K562 (cell line): ENCODE results near the gene RETREG2. TPM values are rescaled to one million over a fixed set of nuclear protein-coding genes. Genes with fewer than 3 reads are reported as not detected.
A peak's percentile ranks its signal among the peaks of the same experiment; 100 is the strongest.

ENCODE experiments used
- DEAF1 ChIP-seq: fragments of 450-650 bp; formaldehyde crosslinking; IDR thresholded peaks from 2 replicates; pipeline ENCODE4 v1.4.0; 2020; ENCODE audit warnings: mild to moderate bottlenecking, moderate library complexity
- JUND ChIP-seq, 2 experiments: IDR thresholded peaks; 2 replicates in 1 of 2; 3 replicates in 1 of 2; pipeline ENCODE4 v1.6.1; 2011; ENCODE audit warnings: borderline replicate concordance in 2 of 2, low read depth in 2 of 2, low read length in 2 of 2, improper control_type of control experiment in 1 of 2, missing biosample characterization in 1 of 2, missing genetic modification characterization in 1 of 2, missing genetic modification reagents in 1 of 2
- NR4A1 ChIP-seq, 2 experiments: fragments of 250-450 bp in 1 of 2; fragments of 450-650 bp in 1 of 2; sonication (Bioruptor Pico) in 1 of 2; IDR thresholded peaks; 2 replicates each; pipeline versions ENCODE4 v1.4.0 to v1.6.1; 2016 to 2020; ENCODE audit warnings: mild to moderate bottlenecking in 2 of 2, missing compliant biosample characterization in 1 of 2, missing genetic modification characterization in 1 of 2, moderate library complexity in 1 of 2
- REST ChIP-seq, 2 experiments: fragments of 450-650 bp; formaldehyde crosslinking in 1 of 2; IDR thresholded peaks; 2 replicates each; pipeline versions ENCODE4 v1.4.0 to v1.6.1; 2014 to 2020; ENCODE audit warnings: mild to moderate bottlenecking in 2 of 2, borderline replicate concordance in 1 of 2, low read depth in 1 of 2
- SMAD2 ChIP-seq: fragments of 150-350 bp; IDR thresholded peaks from 2 replicates; pipeline ENCODE4 v1.6.1; 2014; ENCODE audit warnings: low read depth, mild to moderate bottlenecking, low read length
- SMC3 ChIP-seq: conservative IDR thresholded peaks from 2 replicates; pipeline ENCODE4 v1.6.1; 2011; ENCODE audit warnings: low read depth, low read length, improper control_type of control experiment; ENCODE audit not compliant: insufficient read depth
- ZNF395 ChIP-seq: fragments of 200-800 bp; sonication (Bioruptor generic); IDR thresholded peaks from 2 replicates; pipeline ENCODE4 v1.6.1; 2017; ENCODE audit warnings: missing genetic modification characterization, missing compliant biosample characterization
- ZNF507 ChIP-seq: conservative IDR thresholded peaks from 2 replicates; pipeline ENCODE4 v1.6.1; 2017; ENCODE audit warnings: missing genetic modification characterization, missing compliant biosample characterization
- ZNF518B ChIP-seq: fragments of 250-450 bp; sonication (Bioruptor Pico); IDR thresholded peaks from 2 replicates; pipeline ENCODE4 v1.5.0; 2021; ENCODE audit warnings: mild to moderate bottlenecking, moderate library complexity
- polyA plus RNA-seq, 8 experiments: library from polyadenylated mRNA; depleted of rRNA in 4 of 8; stranded (reverse) in 5 of 8; unstranded in 3 of 8; fragments of >200 nt; fragmentation: Nextera tagmentation in 2 of 8; fragmentation: Illumina TruSeq in 1 of 8; extraction: Ambion mirVana in 2 of 8; extraction: Trizol in 1 of 8; gene quantifications; 2 replicates each; pipeline versions ENCODE4 v1.2.1 to v1.2.3, GENCODE V29; 2011 to 2014; ENCODE audit warnings: inconsistent platforms in 1 of 8, missing spikeins in 1 of 8
- total RNA-seq, 7 experiments: library from RNA; depleted of rRNA in 6 of 7; stranded (reverse); fragments of >200 nt in 6 of 7; fragmentation: Illumina TruSeq in 2 of 7; extraction: Trizol in 2 of 7; gene quantifications; 2 replicates each; pipeline versions ENCODE4 v1.2.1 to v1.2.3, GENCODE V29; 2011 to 2021; ENCODE audit warnings: low replicate concordance in 1 of 7

RETREG2 gene
- total and polyA plus RNA-seq, 9 of the 15 experiments (the other 6 are each of a cell fraction or from before 2014, with no cell fraction given) = 4.9 to 40.1 (median 19.2) TPM

- TF ChIP-seq ZNF518B (no peak), DEAF1 (CRISPR knock-in tag) (peak; percentile 53), ZNF507 (tag) (no peak), REST (IDR thresholded peaks at IDR 0.05; ENCODE audit: borderline replicate concordance) (peak; percentile 80), REST (CRISPR knock-in tag; IDR thresholded peaks at IDR 0.05; ENCODE audit: low read depth) (no peak), NR4A1 (CRISPR knock-in tag; IDR thresholded peaks at IDR 0.05) (no peak), NR4A1 (tag; IDR thresholded peaks at IDR 0.05) (no peak), JUND (IDR thresholded peaks at IDR 0.05; ENCODE audit: borderline replicate concordance, low read depth, low read length) (peak; percentile 12; the same call in 1 of the 2 replicates), JUND (tag; IDR thresholded peaks at IDR 0.05; ENCODE audit: borderline replicate concordance, low read depth, low read length) (no peak), ZNF395 (no peak), SMC3 (peak; percentile 75), SMAD2 (no peak)
These were observed 22.9 kb upstream of the RETREG2 start (continued) for GRCh38 chr2:219155054-219155644.
